Neuronal stem cell (in vitro differentiated cells): ENCODE measurements around the gene ZNF436.

Source experiments
- DNase-seq: peaks from one replicate; pipeline ENCODE4 v3.0.0-alpha.2; 2013; ENCODE audit warnings: low spot score
- H2AFZ ChIP-seq: one replicate; pipeline ENCODE4 v1.6.1; 2013; ENCODE audit warnings: mild to moderate bottlenecking, low read length, inconsistent platforms
- H2AK5ac ChIP-seq: 2 replicates; pipeline ENCODE4 v1.6.1; 2013; ENCODE audit warnings: low read depth, mild to moderate bottlenecking, inconsistent platforms, low read length, moderate library complexity, mixed read lengths
- H2BK120ac ChIP-seq: 2 replicates; pipeline ENCODE4 v1.6.1; 2013; ENCODE audit warnings: low read depth, mild to moderate bottlenecking, inconsistent platforms, low read length, moderate library complexity, mixed read lengths
- H2BK12ac ChIP-seq: one replicate; pipeline ENCODE4 v1.6.1; 2013; ENCODE audit warnings: low read length, inconsistent platforms
- H2BK15ac ChIP-seq: 2 replicates; pipeline ENCODE4 v1.6.1; 2013; ENCODE audit warnings: mild to moderate bottlenecking, low read length, inconsistent platforms, mixed read lengths
- H2BK5ac ChIP-seq: one replicate; pipeline ENCODE4 v1.6.1; 2013; ENCODE audit warnings: inconsistent platforms, mild to moderate bottlenecking, low read length, moderate library complexity
- H3K14ac ChIP-seq: one replicate; pipeline ENCODE4 v1.6.1; 2013; ENCODE audit warnings: low read length, inconsistent platforms
- H3K18ac ChIP-seq: 2 replicates; pipeline ENCODE4 v1.6.1; 2013; ENCODE audit warnings: low read length, inconsistent platforms
- H3K23ac ChIP-seq: 2 replicates; pipeline ENCODE4 v1.6.1; 2013; ENCODE audit warnings: low read depth, mild to moderate bottlenecking, mixed read lengths, low read length, inconsistent platforms; ENCODE audit not compliant: poor library complexity
- H3K27ac ChIP-seq: replicated peaks from 3 replicates; pipeline ENCODE4 v1.5.1; 2013; ENCODE audit warnings: low read length, inconsistent platforms
- H3K27me3 ChIP-seq, 3 experiments: 2 replicates each; pipeline ENCODE4 v1.6.1; 2013; ENCODE audit warnings: low read length in 3 of 3, mild to moderate bottlenecking in 2 of 3, inconsistent platforms in 1 of 3, low read depth in 1 of 3, mixed read lengths in 1 of 3, moderate library complexity in 1 of 3; ENCODE audit not compliant: control insufficient read depth in 3 of 3, insufficient read depth in 3 of 3
- H3K36me3 ChIP-seq, 2 donors: replicated peaks in 1 of 2; 2 replicates each; pipeline ENCODE4 v1.6.1; 2013; ENCODE audit warnings: low read length in 2 of 2; ENCODE audit not compliant: control insufficient read depth in 2 of 2, insufficient read depth in 2 of 2
- H3K4ac ChIP-seq: 2 replicates; pipeline ENCODE4 v1.6.1; 2013; ENCODE audit warnings: inconsistent platforms, mild to moderate bottlenecking, low read length, moderate library complexity
- H3K4me1 ChIP-seq, 2 donors: 1 replicate in 1 of 2; 2 replicates in 1 of 2; pipeline ENCODE4 v1.6.1; 2013; ENCODE audit warnings: low read length in 2 of 2, low read depth in 1 of 2; ENCODE audit not compliant: control insufficient read depth in 2 of 2, insufficient read depth in 1 of 2
- H3K4me2 ChIP-seq: one replicate; pipeline ENCODE4 v1.6.1; 2013; ENCODE audit warnings: mild to moderate bottlenecking, low read length, inconsistent platforms; ENCODE audit not compliant: insufficient read depth, poor library complexity, severe bottlenecking
- H3K4me3 ChIP-seq, 2 donors: 2 replicates each; pipeline ENCODE4 v1.5.1; 2013; ENCODE audit warnings: low read length in 2 of 2, mild to moderate bottlenecking in 2 of 2, inconsistent platforms in 1 of 2, moderate library complexity in 1 of 2
- H3K79me1 ChIP-seq: one replicate; pipeline ENCODE4 v1.6.1; 2013; ENCODE audit warnings: low read depth, mild to moderate bottlenecking, inconsistent platforms, low read length, moderate library complexity
- H3K9ac ChIP-seq: one replicate; pipeline ENCODE4 v1.6.1; 2013; ENCODE audit warnings: mild to moderate bottlenecking, low read depth, low read length, inconsistent platforms; ENCODE audit not compliant: poor library complexity
- H3K9me3 ChIP-seq, 2 donors: replicated peaks in 1 of 2; 2 replicates each; pipeline versions ENCODE3 to v1.6.1; 2013; ENCODE audit warnings: low read length in 2 of 2, mild to moderate bottlenecking in 2 of 2, inconsistent platforms in 1 of 2, low read depth in 1 of 2, mixed read lengths in 1 of 2, moderate library complexity in 1 of 2; ENCODE audit not compliant: control insufficient read depth in 2 of 2, insufficient read depth in 1 of 2
- H4K8ac ChIP-seq: one replicate; pipeline ENCODE4 v1.6.1; 2013; ENCODE audit warnings: low read depth, mild to moderate bottlenecking, inconsistent platforms, low read length, moderate library complexity
- H4K91ac ChIP-seq: one replicate; pipeline ENCODE4 v1.6.1; 2013; ENCODE audit warnings: low read length, low read depth, mild to moderate bottlenecking, inconsistent platforms; ENCODE audit not compliant: poor library complexity
- WGBS, 2 donors: extraction: QIAGEN DNeasy Blood & Tissue Kit; methylation state at CpG; one replicate each; pipeline ENCODE4 v1.1.7; 2013; ENCODE audit warnings: missing lambda C conversion rate in 2 of 2, mixed read lengths in 1 of 2; ENCODE audit not compliant: insufficient read length in 2 of 2, insufficient replicate concordance in 1 of 2; ENCODE audit errors: extremely low coverage in 2 of 2; 5-methylcytosine and 5-hydroxymethylcytosine counted together

The ZNF436 gene

GRCh38 chr1:23393706-23394105 lies 24.1 kb upstream of the ZNF436 start:
- Histone ChIP-seq H2BK5ac (no peak overlapping the region), H2BK12ac (no peak overlapping the region), H3K27ac (no peak overlapping the region), H3K79me1 (no peaks in the 10 kb centered on the region), H2BK120ac (no peak overlapping the region), H3K9ac (no peak overlapping the region), H4K91ac (no peak overlapping the region), H4K8ac (no peak overlapping the region), H3K4me2 (no peak overlapping the region), H3K4me3 (no peak overlapping the region), H2AK5ac (peak overlapping the region; percentile 93), H3K36me3 (no peaks in the 10 kb centered on the region), H3K4ac (no peak overlapping the region), H3K23ac (peak overlapping the region; percentile 40), H3K4me1 (peaks cover 6 to 10% of the 10 kb centered on the region in 2 donors), H3K9me3 (peaks cover 4 to 18% of the 10 kb centered on the region in 2 donors), H3K18ac (no peak overlapping the region), H2AFZ (no peak overlapping the region), H3K14ac (no peak overlapping the region), H3K27me3 (no peaks in the 10 kb centered on the region), H2BK15ac (peak overlapping the region; percentile 89)
- WGBS, 2 donors = no CpG with 5 or more reads among the region's 15 CpGs
- no peak for DNase-seq

- DNase-seq = no peak
- Histone ChIP-seq H3K27ac (no peak overlapping the region), H3K18ac (no peak overlapping the region), H2BK15ac (no peak overlapping the region), H4K91ac (no peak overlapping the region), H3K23ac (no peak overlapping the region), H3K4ac (no peak overlapping the region), H3K27me3 (no peaks in the 10 kb centered on the region), H2BK12ac (no peak overlapping the region), H2BK5ac (no peak overlapping the region), H3K79me1 (no peaks in the 10 kb centered on the region), H2BK120ac (no peak overlapping the region), H2AFZ (no peak overlapping the region), H3K14ac (no peak overlapping the region), H3K4me2 (no peak overlapping the region), H3K9ac (no peak overlapping the region), H2AK5ac (no peak overlapping the region), H3K4me1 (peaks cover 6 to 10% of the 10 kb centered on the region in 2 donors), H4K8ac (no peak overlapping the region), H3K4me3 (peak overlapping the region in 1 of 2 donors; percentile 53), H3K9me3 (peaks cover 4 to 18% of the 10 kb centered on the region in 2 donors), H3K36me3 (no peaks in the 10 kb centered on the region)
- WGBS, 2 donors = 100% methylated on average over 1 of the region's 2 CpGs
Measured at GRCh38 chr1:23392125-23392855, 22.7 kb upstream of the ZNF436 start.

- DNase-seq = no peak
- Histone ChIP-seq H3K4me1 (peaks cover 2 to 5% of the 10 kb centered on the region in 2 donors), H3K4me3 (no peak overlapping the region), H2BK12ac (no peak overlapping the region), H3K9ac (no peak overlapping the region), H3K4me2 (no peak overlapping the region), H3K27me3 (no peaks in the 10 kb centered on the region), H3K18ac (no peak overlapping the region), H4K8ac (no peak overlapping the region), H3K36me3 (no peaks in the 10 kb centered on the region), H3K14ac (no peak overlapping the region), H4K91ac (no peak overlapping the region), H2AFZ (no peak overlapping the region), H3K4ac (no peak overlapping the region), H2BK15ac (no peak overlapping the region), H2BK5ac (no peak overlapping the region), H3K27ac (no peak overlapping the region), H3K79me1 (no peaks in the 10 kb centered on the region), H2BK120ac (no peak overlapping the region), H3K23ac (no peak overlapping the region), H2AK5ac (no peak overlapping the region), H3K9me3 (peaks cover 4 to 18% of the 10 kb centered on the region in 2 donors)
- WGBS, 2 donors = no CpG with 5 or more reads among the region's 9 CpGs
Measured at GRCh38 chr1:23389837-23390321, 20.2 kb upstream of the ZNF436 start.

GRCh38 chr1:23387494-23387893 lies 17.9 kb upstream of the ZNF436 start:
- peak overlapping the region; percentile 0 for H3K14ac ChIP-seq
- no peak overlapping the region for H3K4me3 ChIP-seq
- H2BK5ac ChIP-seq = no peak overlapping the region
- no peaks in the 10 kb centered on the region for H3K4me1 ChIP-seq
- H3K18ac ChIP-seq = peak overlapping the region; percentile 63
- no CpG with 5 or more reads among the region's 8 CpGs for WGBS, 2 donors
- H2BK15ac ChIP-seq = no peak overlapping the region
- no peak for DNase-seq
- H3K9ac ChIP-seq = no peak overlapping the region
- H3K36me3 ChIP-seq = no peaks in the 10 kb centered on the region
- H2AK5ac ChIP-seq = peak overlapping the region; percentile 32
- no peak overlapping the region for H2AFZ ChIP-seq
- no peak overlapping the region for H4K91ac ChIP-seq
- H3K9me3 ChIP-seq = peaks cover 3% of the 10 kb centered on the region in 2 donors
- H3K79me1 ChIP-seq = no peaks in the 10 kb centered on the region
- H3K4me2 ChIP-seq = no peak overlapping the region
- no peak overlapping the region for H4K8ac ChIP-seq
- H2BK120ac ChIP-seq = no peak overlapping the region
- no peak overlapping the region for H3K23ac ChIP-seq
- H2BK12ac ChIP-seq = no peak overlapping the region
- no peak overlapping the region for H3K4ac ChIP-seq
- H3K27ac ChIP-seq = no peak overlapping the region
- H3K27me3 ChIP-seq = no peaks in the 10 kb centered on the region
